K562 (cell line): ENCODE data around the gene CTBP2. TPM values are rescaled to one million over a fixed set of nuclear protein-coding genes. Genes with fewer than 3 reads are reported as not detected.

Source experiments
- ATAC-seq: fragments of 200-7000 bp; cut with Tn5 transposase; 3 replicates; pipeline ENCODE4 v1.9.1; 2020; ENCODE audit warnings: moderate library complexity
- BruUV-seq: library from RNA; stranded (reverse); fragments of 400-500 nt; replicated peaks from 2 replicates; lab custom pipeline; 2021; lab: Mats Ljungman, UMichigan
- CTCF ChIA-PET: fragments of 300-600 bp; formaldehyde crosslinking; extraction: SDS; loops from one replicate; lab custom pipeline; 2021; ENCODE audit warnings: low intra/inter-chr PET ratio; lab: Yijun Ruan, JAX
- POLR2A ChIA-PET: fragments of 300-600, 350-650 bp; sonication (Branson Sonifier 250); formaldehyde crosslinking; extraction: SDS; loops from one replicate; lab custom pipeline; 2021; ENCODE audit warnings: antibody characterized with exemption, inconsistent platforms; lab: Yijun Ruan, JAX
- DNase-seq, 4 experiments: peaks; one replicate each; pipeline versions ENCODE4 v3.0.0 to v3.0.0-alpha.2; 2011 to 2018; ENCODE audit warnings: low spot score in 3 of 4, mixed read lengths in 3 of 4; ENCODE audit errors: extremely low read depth in 1 of 4
- FAIRE-seq: peaks from 2 replicates; lab custom pipeline; 2011; peaks lifted over from hg19 to GRCh38; lab: Jason Lieb, UNC
- H2AFZ ChIP-seq: 2 replicates; pipeline ENCODE4 v1.6.0; 2011; ENCODE audit warnings: low read depth, low read length, control low read depth, inconsistent platforms
- H3K27ac ChIP-seq: fragments of 200-600 bp; 3 replicates; pipeline ENCODE4 v1.8.0; 2011; ENCODE audit warnings: low read depth, mild to moderate bottlenecking, control low read depth, inconsistent platforms, low read length, moderate library complexity, mixed read lengths; ENCODE audit errors: extremely low read depth
- H3K27me3 ChIP-seq, 2 experiments: fragments of 300-600 bp in 1 of 2; 2 replicates in 1 of 2; 3 replicates in 1 of 2; pipeline versions ENCODE4 v1.6.0 to v1.8.0; 2011; ENCODE audit warnings: inconsistent platforms in 2 of 2, low read length in 2 of 2, mild to moderate bottlenecking in 1 of 2, mixed read lengths in 1 of 2, moderate library complexity in 1 of 2; ENCODE audit not compliant: control insufficient read depth in 2 of 2, insufficient read depth in 2 of 2
- H3K36me3 ChIP-seq: fragments of 300-600 bp; 3 replicates; pipeline ENCODE4 v1.8.0; 2011; ENCODE audit warnings: mild to moderate bottlenecking, low read length, inconsistent platforms; ENCODE audit not compliant: control insufficient read depth, insufficient read depth
- H3K4me1 ChIP-seq, 2 experiments: fragments of 200-600 bp in 1 of 2; replicated peaks in 1 of 2; 2 replicates in 1 of 2; 3 replicates in 1 of 2; pipeline versions ENCODE4 v1.5.1 to v1.8.0; 2011; ENCODE audit warnings: inconsistent platforms in 2 of 2, low read length in 2 of 2, mild to moderate bottlenecking in 1 of 2, mixed read lengths in 1 of 2, moderate library complexity in 1 of 2; ENCODE audit not compliant: control insufficient read depth in 2 of 2, insufficient read depth in 2 of 2
- H3K4me2 ChIP-seq: 2 replicates; pipeline ENCODE4 v1.6.1; 2011; ENCODE audit warnings: low read length, control low read depth, inconsistent platforms, mixed read lengths; ENCODE audit not compliant: insufficient read depth
- H3K4me3 ChIP-seq: fragments of 200-600 bp; sonication (generic), shearing (Covaris generic); 2 replicates; pipeline ENCODE4 v1.5.1; 2016; ENCODE audit warnings: control low read depth, inconsistent platforms
- H3K79me2 ChIP-seq: fragments of 200-600 bp; 3 replicates; pipeline ENCODE4 v1.8.0; 2011; ENCODE audit warnings: low read length, inconsistent platforms; ENCODE audit not compliant: control insufficient read depth, insufficient read depth
- H3K9ac ChIP-seq, 2 experiments: 2 replicates each; pipeline versions ENCODE4 v1.6.0 to v1.6.1; 2011; ENCODE audit warnings: low read depth in 2 of 2, low read length in 2 of 2, control low read depth in 1 of 2, inconsistent platforms in 1 of 2, mild to moderate bottlenecking in 1 of 2, mixed read lengths in 1 of 2; ENCODE audit not compliant: insufficient read depth in 1 of 2
- H3K9me1 ChIP-seq: one replicate; pipeline ENCODE4 v1.6.0; 2011; ENCODE audit warnings: inconsistent platforms, mild to moderate bottlenecking, low read length, moderate library complexity; ENCODE audit not compliant: control insufficient read depth, insufficient read depth
- H3K9me3 ChIP-seq: replicated peaks from 2 replicates; pipeline ENCODE4 v1.5.1; 2011; ENCODE audit warnings: low read depth, low read length, inconsistent platforms; ENCODE audit not compliant: control insufficient read depth, insufficient read depth
- H4K20me1 ChIP-seq: replicated peaks from 2 replicates; pipeline ENCODE4 v1.6.1; 2011; ENCODE audit warnings: low read length, inconsistent platforms, mixed read lengths; ENCODE audit not compliant: control insufficient read depth, insufficient read depth
- ESRRA ChIP-seq: fragments of 450-650 bp; IDR thresholded peaks from 2 replicates; pipeline ENCODE4 v1.6.1; 2014; ENCODE audit warnings: low read depth, mild to moderate bottlenecking, moderate library complexity, borderline replicate concordance
- FOXJ3 ChIP-seq: sonication (generic); formaldehyde crosslinking; IDR thresholded peaks from 2 replicates; pipeline ENCODE4 v1.4.0; 2020; ENCODE audit warnings: mild to moderate bottlenecking, missing genetic modification reagents
- LEF1 ChIP-seq: fragments of 450-650 bp; IDR thresholded peaks from 2 replicates; pipeline ENCODE4 v1.6.1; 2016; ENCODE audit warnings: mild to moderate bottlenecking
- MEF2A ChIP-seq: IDR thresholded peaks from 2 replicates; pipeline ENCODE4 v1.6.1; 2011; ENCODE audit warnings: low read depth, mild to moderate bottlenecking, low read length, moderate library complexity; ENCODE audit not compliant: control insufficient read depth
- NR2C2 ChIP-seq, 2 experiments: fragments of 200-800 bp in 1 of 2; sonication (Bioruptor generic) in 1 of 2; sonication (generic) in 1 of 2; formaldehyde crosslinking in 1 of 2; IDR thresholded peaks; 2 replicates each; pipeline versions ENCODE4 v1.6.1 to v1.8.0; 2016 to 2022; ENCODE audit warnings: mild to moderate bottlenecking in 1 of 2, missing compliant biosample characterization in 1 of 2, missing genetic modification characterization in 1 of 2, missing genetic modification reagents in 1 of 2
- RB1 ChIP-seq: fragments of 450-650 bp; IDR thresholded peaks from 2 replicates; pipeline ENCODE4 v1.6.1; 2017; ENCODE audit warnings: low read depth, mild to moderate bottlenecking
- U2AF1 ChIP-seq: fragments of 200-400 bp; formaldehyde crosslinking; optimal IDR thresholded peaks from 2 replicates; pipeline ENCODE3; 2017; ENCODE audit warnings: mild to moderate bottlenecking, low read depth, low read length, moderate library complexity
- ZBED1 ChIP-seq: IDR thresholded peaks from 2 replicates; pipeline ENCODE4 v1.6.1; 2014
- ZNF217 ChIP-seq: sonication (generic); formaldehyde crosslinking; IDR thresholded peaks from 2 replicates; pipeline ENCODE4 v1.8.0; 2022; ENCODE audit warnings: mild to moderate bottlenecking, missing genetic modification reagents
- ZNF24 ChIP-seq: fragments of 450-650 bp; IDR thresholded peaks from 2 replicates; pipeline ENCODE4 v1.6.1; 2016
- ZNF431 ChIP-seq: sonication (generic); formaldehyde crosslinking; IDR thresholded peaks from 2 replicates; pipeline ENCODE4 v1.8.0; 2022; ENCODE audit warnings: mild to moderate bottlenecking, missing genetic modification reagents
- ZNF551 ChIP-seq: fragments of 250-450 bp; sonication (Bioruptor Pico); IDR thresholded peaks from 2 replicates; pipeline ENCODE4 v1.5.0; 2021; ENCODE audit warnings: mild to moderate bottlenecking, moderate library complexity
- WGBS: fragments of 100-300 bp; shearing (Covaris generic); methylation state at CpG from one replicate; pipeline ENCODE4 v1.1.6; 2016; ENCODE audit warnings: low coverage, mixed read lengths; ENCODE audit not compliant: insufficient coverage; ENCODE audit errors: missing lambda C conversion rate; 5-methylcytosine and 5-hydroxymethylcytosine counted together
- in situ Hi-C: fragments of 300-500 bp; cut with MboI; formaldehyde crosslinking; loops from 4 replicates; pipeline ENCODE4 v1.15.0; 2018; ENCODE audit warnings: inconsistent platforms, mixed read lengths
- intact Hi-C: fragments of 100-400 bp; cut with micrococcal nuclease; formaldehyde crosslinking; loops from 2 replicates; pipeline ENCODE4 v1.14.2; 2022
- polyA plus RNA-seq, 8 experiments: library from polyadenylated mRNA; depleted of rRNA in 4 of 8; stranded (reverse) in 5 of 8; unstranded in 3 of 8; fragments of >200 nt; fragmentation: Nextera tagmentation in 2 of 8; fragmentation: Illumina TruSeq in 1 of 8; extraction: Ambion mirVana in 2 of 8; extraction: Trizol in 1 of 8; gene quantifications; 2 replicates each; pipeline versions ENCODE4 v1.2.1 to v1.2.3, GENCODE V29; 2011 to 2014; ENCODE audit warnings: inconsistent platforms in 1 of 8, missing spikeins in 1 of 8
- total RNA-seq, 7 experiments: library from RNA; depleted of rRNA in 6 of 7; stranded (reverse); fragments of >200 nt in 6 of 7; fragmentation: Illumina TruSeq in 2 of 7; extraction: Trizol in 2 of 7; gene quantifications; 2 replicates each; pipeline versions ENCODE4 v1.2.1 to v1.2.3, GENCODE V29; 2011 to 2021; ENCODE audit warnings: low replicate concordance in 1 of 7
- TF ChIP-seq, protein P1 (sequence below): fragments of 450-650 bp; IDR thresholded peaks from 2 replicates; pipeline ENCODE4 v1.6.1; 2016
- TF ChIP-seq, protein P2 (sequence below), 3 experiments: fragments of 200-800 bp in 1 of 3; sonication (Bioruptor generic) in 1 of 3; sonication (generic) in 1 of 3; formaldehyde crosslinking in 1 of 3; IDR thresholded peaks; 2 replicates each; pipeline versions ENCODE4 v1.6.1 to v1.8.0; 2016 to 2022; ENCODE audit warnings: mild to moderate bottlenecking in 2 of 3, missing compliant biosample characterization in 2 of 3, missing genetic modification characterization in 2 of 3, missing genetic modification reagents in 1 of 3
- TF ChIP-seq, protein P3 (sequence below): fragments of 200-800 bp; sonication (Bioruptor generic); IDR thresholded peaks from 2 replicates; pipeline ENCODE4 v1.6.1; 2017; ENCODE audit warnings: missing genetic modification characterization, missing compliant biosample characterization
- TF ChIP-seq, protein P4 (sequence below): sonication (generic); IDR thresholded peaks from 2 replicates; pipeline ENCODE4 v1.6.1; 2016

CTBP2 gene
- total and polyA plus RNA-seq, 9 of the 15 experiments (the other 6 are each of a cell fraction or from before 2014, with no cell fraction given) = 1.3 to 8.8 (median 5.1) TPM

DNA sequence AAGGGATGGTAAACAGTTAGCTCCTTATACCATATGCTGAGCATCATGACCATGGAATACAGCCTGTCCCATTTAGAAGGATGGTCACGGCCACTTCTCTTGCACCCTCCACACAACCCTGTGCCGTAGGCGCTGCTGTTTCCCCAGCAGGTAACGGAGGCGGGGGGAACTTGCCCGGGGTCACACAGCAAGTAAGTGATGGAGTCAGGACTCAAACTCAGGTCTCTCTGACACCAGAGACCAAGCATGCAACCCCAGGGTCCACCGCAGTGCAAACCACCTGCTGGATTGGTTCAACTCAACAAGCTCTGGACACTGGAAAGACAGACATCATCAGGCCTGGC lies 146.9 kb downstream of the CTBP2 start:
- H3K27ac ChIP-seq = no peak overlapping the region
- no peaks in the 10 kb centered on the region for H3K27me3 ChIP-seq
- H4K20me1 ChIP-seq = no peaks in the 10 kb centered on the region
- no peak overlapping the region for H3K9ac ChIP-seq
- FAIRE-seq = no peak
- no peaks in the 10 kb centered on the region for H3K79me2 ChIP-seq
- no peak for DNase-seq
- ChIA-PET CTCF (no interaction called here), POLR2A (no interaction called here)
- H3K4me3 ChIP-seq = no peak overlapping the region
- H3K4me2 ChIP-seq = no peak overlapping the region
- no TSS peak for BruUV-seq
- ATAC-seq = no peak
- no peaks in the 10 kb centered on the region for H3K36me3 ChIP-seq
- no peaks in the 10 kb centered on the region for H3K9me3 ChIP-seq
- H2AFZ ChIP-seq = no peak overlapping the region
- H3K9me1 ChIP-seq = no peaks in the 10 kb centered on the region
- no peaks in the 10 kb centered on the region for H3K4me1 ChIP-seq
- in situ Hi-C loops = no loop called here
- intact Hi-C loops = no loop called here
- no CpG with 5 or more reads among the region's 7 CpGs for WGBS
- TF ChIP-seq LEF1 (no peak), ZNF431 (no peak), ZNF551 (CRISPR knock-in tag) (no peak), FOXJ3 (CRISPR knock-in tag) (no peak), U2AF1 (no peak), NR2C2 (CRISPR knock-in tag; IDR thresholded peaks at IDR 0.05) (no peak), NR2C2 (tag; IDR thresholded peaks at IDR 0.05) (no peak), ZBED1 (no peak), ZNF217 (CRISPR knock-in tag) (no peak), ESRRA (no peak), ZNF24 (no peak), RB1 (no peak), MEF2A (no peak)
- TF ChIP-seq, protein P1, sequence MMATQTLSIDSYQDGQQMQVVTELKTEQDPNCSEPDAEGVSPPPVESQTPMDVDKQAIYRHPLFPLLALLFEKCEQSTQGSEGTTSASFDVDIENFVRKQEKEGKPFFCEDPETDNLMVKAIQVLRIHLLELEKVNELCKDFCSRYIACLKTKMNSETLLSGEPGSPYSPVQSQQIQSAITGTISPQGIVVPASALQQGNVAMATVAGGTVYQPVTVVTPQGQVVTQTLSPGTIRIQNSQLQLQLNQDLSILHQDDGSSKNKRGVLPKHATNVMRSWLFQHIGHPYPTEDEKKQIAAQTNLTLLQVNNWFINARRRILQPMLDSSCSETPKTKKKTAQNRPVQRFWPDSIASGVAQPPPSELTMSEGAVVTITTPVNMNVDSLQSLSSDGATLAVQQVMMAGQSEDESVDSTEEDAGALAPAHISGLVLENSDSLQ = no peak
- TF ChIP-seq, protein P2, sequence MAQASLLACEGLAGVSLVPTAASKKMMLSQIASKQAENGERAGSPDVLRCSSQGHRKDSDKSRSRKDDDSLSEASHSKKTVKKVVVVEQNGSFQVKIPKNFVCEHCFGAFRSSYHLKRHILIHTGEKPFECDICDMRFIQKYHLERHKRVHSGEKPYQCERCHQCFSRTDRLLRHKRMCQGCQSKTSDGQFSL (CRISPR knock-in tag; IDR thresholded peaks at IDR 0.05) = no peak
- TF ChIP-seq, protein P2 (tag; IDR thresholded peaks at IDR 0.05) = no peak
- TF ChIP-seq, protein P3, sequence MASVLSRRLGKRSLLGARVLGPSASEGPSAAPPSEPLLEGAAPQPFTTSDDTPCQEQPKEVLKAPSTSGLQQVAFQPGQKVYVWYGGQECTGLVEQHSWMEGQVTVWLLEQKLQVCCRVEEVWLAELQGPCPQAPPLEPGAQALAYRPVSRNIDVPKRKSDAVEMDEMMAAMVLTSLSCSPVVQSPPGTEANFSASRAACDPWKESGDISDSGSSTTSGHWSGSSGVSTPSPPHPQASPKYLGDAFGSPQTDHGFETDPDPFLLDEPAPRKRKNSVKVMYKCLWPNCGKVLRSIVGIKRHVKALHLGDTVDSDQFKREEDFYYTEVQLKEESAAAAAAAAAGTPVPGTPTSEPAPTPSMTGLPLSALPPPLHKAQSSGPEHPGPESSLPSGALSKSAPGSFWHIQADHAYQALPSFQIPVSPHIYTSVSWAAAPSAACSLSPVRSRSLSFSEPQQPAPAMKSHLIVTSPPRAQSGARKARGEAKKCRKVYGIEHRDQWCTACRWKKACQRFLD (CRISPR knock-in tag) = no peak
- TF ChIP-seq, protein P4, sequence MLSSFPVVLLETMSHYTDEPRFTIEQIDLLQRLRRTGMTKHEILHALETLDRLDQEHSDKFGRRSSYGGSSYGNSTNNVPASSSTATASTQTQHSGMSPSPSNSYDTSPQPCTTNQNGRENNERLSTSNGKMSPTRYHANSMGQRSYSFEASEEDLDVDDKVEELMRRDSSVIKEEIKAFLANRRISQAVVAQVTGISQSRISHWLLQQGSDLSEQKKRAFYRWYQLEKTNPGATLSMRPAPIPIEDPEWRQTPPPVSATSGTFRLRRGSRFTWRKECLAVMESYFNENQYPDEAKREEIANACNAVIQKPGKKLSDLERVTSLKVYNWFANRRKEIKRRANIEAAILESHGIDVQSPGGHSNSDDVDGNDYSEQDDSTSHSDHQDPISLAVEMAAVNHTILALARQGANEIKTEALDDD = no peak
